T follicular helper cell (primary cell): ENCODE results near the gene MYRF.

Experiments used
- DNase-seq: peaks from one replicate; pipeline ENCODE4 v3.0.0-alpha.2; 2020; ENCODE audit warnings: low read depth

The MYRF gene

GRCh38 chr11:61776561-61777075 lies 24.2 kb downstream of the MYRF start:
- peak; percentile 37 for DNase-seq

- peak; percentile 55 for DNase-seq
Observed at GRCh38 chr11:61777234-61778090, 25.0 kb downstream of the MYRF start.

GRCh38 chr11:61778357-61778886 lies 26.0 kb downstream of the MYRF start:
- DNase-seq = no peak

GRCh38 chr11:61778920-61779650 lies 26.6 kb downstream of the MYRF start:
- no peak for DNase-seq

- no peak for DNase-seq
Observed at GRCh38 chr11:61779666-61780525, 27.5 kb downstream of the MYRF start.

GRCh38 chr11:61780581-61781162 lies 28.2 kb downstream of the MYRF start:
- DNase-seq = no peak

- DNase-seq = no peak
Observed at GRCh38 chr11:61781585-61781984, 29.1 kb downstream of the MYRF start.

GRCh38 chr11:61782299-61782698 lies 29.9 kb downstream of the MYRF start:
- DNase-seq = no peak

GRCh38 chr11:61782841-61783240 lies 30.4 kb downstream of the MYRF start:
- no peak for DNase-seq

GRCh38 chr11:61783717-61784505 lies 31.5 kb downstream of the MYRF start:
- DNase-seq = no peak

GRCh38 chr11:61784506-61784805 lies 32.0 kb downstream of the MYRF start:
- no peak for DNase-seq

GRCh38 chr11:61785837-61786402 lies 33.5 kb downstream of the MYRF start:
- DNase-seq = no peak

- DNase-seq = no peak
Observed at GRCh38 chr11:61787928-61788491, 35.6 kb downstream of the MYRF start.

GRCh38 chr11:61791737-61792309 lies 39.4 kb downstream of the MYRF start:
- DNase-seq = no peak

- peak; percentile 80 for DNase-seq
Observed at GRCh38 chr11:61792310-61793082, 40.1 kb downstream of the MYRF start, which contains the start of the genes FEN1 and TMEM258. TSS of gene FEN1 (plus strand) at chr11:61792911. CDS start at chr11:61795362, 2,451 bp downstream. TSS of gene TMEM258 (minus strand) at chr11:61792599. CDS start at chr11:61792558, 41 bp downstream.

GRCh38 chr11:61793083-61793828 lies 40.8 kb downstream of the MYRF start:
- no peak for DNase-seq

GRCh38 chr11:61793829-61794204 lies 41.4 kb downstream of the MYRF start:
- no peak for DNase-seq

GRCh38 chr11:61794579-61794978 lies 42.1 kb downstream of the MYRF start:
- DNase-seq = no peak
